Measurements from ENCODE around the gene STPG4. TPM values are rescaled to one million over a fixed set of nuclear protein-coding genes. Genes with fewer than 3 reads are reported as not detected.

STPG4 gene
- total RNA-seq, 1 donor from 2014 or later, result not detected

DNA sequence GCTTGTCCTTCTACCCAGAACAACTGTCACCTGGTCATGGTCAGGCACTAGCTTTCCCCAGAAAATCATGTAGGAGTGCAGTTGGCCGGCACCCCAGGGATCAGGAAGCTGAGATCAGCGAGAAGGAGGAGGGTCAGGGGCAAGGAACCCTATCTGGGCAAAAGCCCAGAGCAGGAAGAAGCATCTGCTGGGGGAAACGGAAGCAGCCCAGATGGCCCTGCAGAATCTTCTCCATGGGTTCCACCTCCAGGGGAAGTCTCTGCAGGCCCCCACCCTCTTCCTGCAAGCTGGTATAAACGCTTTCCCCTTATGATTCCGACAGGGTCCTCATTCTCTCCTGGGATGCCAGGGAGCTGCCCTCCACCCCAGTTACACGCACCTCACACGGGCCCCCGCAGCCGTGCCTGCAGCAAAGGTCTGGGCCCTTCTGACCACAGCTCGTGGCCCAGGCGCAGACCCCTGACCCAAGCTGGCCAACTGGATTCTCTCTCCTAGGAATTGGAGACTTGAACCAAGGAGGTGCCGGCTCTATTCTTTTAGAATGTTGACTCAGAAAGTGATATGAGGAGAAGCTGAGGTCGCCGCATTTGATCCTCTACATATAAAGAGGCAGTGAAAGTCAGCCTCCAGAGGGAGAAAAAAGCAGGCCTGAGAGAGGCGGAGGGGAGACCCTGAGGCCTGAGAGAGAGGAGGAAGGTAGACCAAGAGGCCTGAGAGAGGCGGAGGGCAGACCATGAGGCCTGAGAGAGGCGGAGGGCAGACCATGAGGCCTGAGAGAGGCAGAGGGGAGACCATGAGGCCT is 71.0 kb downstream of the STPG4 start:
- peaks cover 50 to 56% (median 54%) of the 10 kb centered on the region in 3 donors for H3K4me1 ChIP-seq (ENCODE audit: control insufficient read depth in 3 of 3, insufficient read depth in 3 of 3, low read length in 3 of 3)
- peak overlapping the region; percentile 47 for H3K27ac ChIP-seq (ENCODE audit: low read depth, low read length)

DNA sequence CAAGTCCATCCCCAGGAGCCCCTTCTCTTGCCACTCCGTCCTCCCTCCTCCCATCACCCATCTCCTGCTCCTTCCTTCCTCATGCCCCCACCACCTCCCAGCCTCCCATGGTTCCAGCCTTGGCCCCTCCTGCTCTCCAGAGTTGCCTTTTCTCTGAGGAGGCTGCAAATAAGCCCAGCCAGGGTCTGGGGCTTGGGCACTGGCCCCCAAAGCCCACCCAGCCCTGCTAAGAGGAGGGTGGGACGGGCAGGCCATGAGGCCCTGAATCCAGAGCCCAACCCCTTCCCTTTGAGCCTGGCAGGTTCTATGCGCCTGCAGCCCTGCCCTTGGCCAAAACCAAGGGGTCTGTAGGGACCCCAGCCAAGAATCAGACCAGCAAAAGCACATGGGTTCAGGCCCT is 71.6 kb downstream of the STPG4 start:
- H3K4me1 ChIP-seq (ENCODE audit: control insufficient read depth in 3 of 3, insufficient read depth in 3 of 3, low read length in 3 of 3), result peaks cover 44 to 51% (median 49%) of the 10 kb centered on the region in 3 donors
- no peaks in the 10 kb centered on the region for H3K36me3 ChIP-seq (ENCODE audit: control insufficient read depth in 3 of 3, insufficient read depth in 3 of 3, low read length in 3 of 3)
- no peaks in the 10 kb centered on the region for H3K27me3 ChIP-seq (ENCODE audit: control insufficient read depth in 3 of 3, insufficient read depth in 3 of 3, low read length in 3 of 3)
- H3K9ac ChIP-seq (ENCODE audit: low read depth in 1 of 3, low read length in 3 of 3), result peak overlapping the region in 1 of 3 donors; percentile 16
- H3K4me3 ChIP-seq (ENCODE audit: low read length in 3 of 3), result no peak overlapping the region
- H3K27ac ChIP-seq (ENCODE audit: low read depth, low read length), result peak overlapping the region; percentile 34
- no peaks in the 10 kb centered on the region for H3K9me3 ChIP-seq (ENCODE audit: control insufficient read depth in 3 of 3, low read length in 3 of 3)

More for the DNA sequence above, 71.0 kb downstream of the STPG4 start:
- no peaks in the 10 kb centered on the region for H3K27me3 ChIP-seq (ENCODE audit: control insufficient read depth in 3 of 3, insufficient read depth in 3 of 3, low read length in 3 of 3)
- H3K9me3 ChIP-seq (ENCODE audit: control insufficient read depth in 3 of 3, low read length in 3 of 3), result no peaks in the 10 kb centered on the region
- H3K4me3 ChIP-seq (ENCODE audit: low read length in 3 of 3), result no peak overlapping the region
- H3K9ac ChIP-seq (ENCODE audit: low read depth in 1 of 3, low read length in 3 of 3), result peak overlapping the region in 1 of 3 donors; percentile 16
- H3K36me3 ChIP-seq (ENCODE audit: control insufficient read depth in 3 of 3, insufficient read depth in 3 of 3, low read length in 3 of 3), result no peaks in the 10 kb centered on the region

DNA sequence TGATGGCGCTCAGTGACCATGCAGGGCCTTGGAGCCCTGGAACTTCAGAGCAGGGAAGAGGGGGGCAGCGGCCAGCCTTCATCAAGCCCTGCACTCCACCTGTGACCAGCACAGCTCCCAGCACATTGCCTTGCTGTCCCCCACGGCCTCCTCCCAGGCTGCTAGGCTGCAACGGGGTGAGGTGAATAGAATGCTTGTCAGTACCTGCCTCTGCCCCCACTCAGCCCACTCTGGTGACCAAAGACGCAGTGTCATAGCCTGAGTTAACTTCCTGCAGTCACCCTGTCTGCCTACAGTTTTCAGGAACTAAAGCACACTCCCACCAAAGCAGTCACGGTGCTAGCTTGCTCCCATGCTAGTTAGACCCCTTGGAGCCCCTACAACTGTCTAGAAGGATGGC is 72.1 kb downstream of the STPG4 start:
- H3K27ac ChIP-seq (ENCODE audit: low read depth, low read length), result no peak overlapping the region
- peaks cover 40 to 46% (median 44%) of the 10 kb centered on the region in 3 donors for H3K4me1 ChIP-seq (ENCODE audit: control insufficient read depth in 3 of 3, insufficient read depth in 3 of 3, low read length in 3 of 3)
- no peak overlapping the region for H3K4me3 ChIP-seq (ENCODE audit: low read length in 3 of 3)
- H3K36me3 ChIP-seq (ENCODE audit: control insufficient read depth in 3 of 3, insufficient read depth in 3 of 3, low read length in 3 of 3), result no peaks in the 10 kb centered on the region
- H3K9me3 ChIP-seq (ENCODE audit: control insufficient read depth in 3 of 3, low read length in 3 of 3), result no peaks in the 10 kb centered on the region
- H3K9ac ChIP-seq (ENCODE audit: low read depth in 1 of 3, low read length in 3 of 3), result no peak overlapping the region
- no peaks in the 10 kb centered on the region for H3K27me3 ChIP-seq (ENCODE audit: control insufficient read depth in 3 of 3, insufficient read depth in 3 of 3, low read length in 3 of 3)

GRCh38 chr2:47080888-47081301 is 74.2 kb downstream of the STPG4 start:
- Histone ChIP-seq H3K9me3 (ENCODE audit: control insufficient read depth in 3 of 3, low read length in 3 of 3) (no peaks in the 10 kb centered on the region), H3K4me1 (ENCODE audit: control insufficient read depth in 3 of 3, insufficient read depth in 3 of 3, low read length in 3 of 3) (peaks cover 40 to 43% (median 42%) of the 10 kb centered on the region in 3 donors), H3K36me3 (ENCODE audit: control insufficient read depth in 3 of 3, insufficient read depth in 3 of 3, low read length in 3 of 3) (no peaks in the 10 kb centered on the region), H3K9ac (ENCODE audit: low read depth in 1 of 3, low read length in 3 of 3) (no peak overlapping the region), H3K4me3 (ENCODE audit: low read length in 3 of 3) (no peak overlapping the region), H3K27me3 (ENCODE audit: control insufficient read depth in 3 of 3, insufficient read depth in 3 of 3, low read length in 3 of 3) (no peaks in the 10 kb centered on the region), H3K27ac (ENCODE audit: low read depth, low read length) (no peak overlapping the region)

- Histone ChIP-seq H3K9ac (ENCODE audit: low read depth in 1 of 3, low read length in 3 of 3) (no peak overlapping the region), H3K4me1 (ENCODE audit: control insufficient read depth in 3 of 3, insufficient read depth in 3 of 3, low read length in 3 of 3) (peaks cover 41 to 49% (median 45%) of the 10 kb centered on the region in 3 donors), H3K36me3 (ENCODE audit: control insufficient read depth in 3 of 3, insufficient read depth in 3 of 3, low read length in 3 of 3) (no peaks in the 10 kb centered on the region), H3K9me3 (ENCODE audit: control insufficient read depth in 3 of 3, low read length in 3 of 3) (no peaks in the 10 kb centered on the region), H3K4me3 (ENCODE audit: low read length in 3 of 3) (no peak overlapping the region), H3K27me3 (ENCODE audit: control insufficient read depth in 3 of 3, insufficient read depth in 3 of 3, low read length in 3 of 3) (no peaks in the 10 kb centered on the region), H3K27ac (ENCODE audit: low read depth, low read length) (no peak overlapping the region)
Observed at GRCh38 chr2:47079515-47080412, 75.3 kb downstream of the STPG4 start.

- Histone ChIP-seq H3K9ac (ENCODE audit: low read depth in 1 of 3, low read length in 3 of 3) (no peak overlapping the region), H3K27ac (ENCODE audit: low read depth, low read length) (no peak overlapping the region), H3K4me1 (ENCODE audit: control insufficient read depth in 3 of 3, insufficient read depth in 3 of 3, low read length in 3 of 3) (peaks cover 40 to 46% (median 46%) of the 10 kb centered on the region in 3 donors)
Observed at GRCh38 chr2:47078541-47079482, 76.3 kb downstream of the STPG4 start.

DNA sequence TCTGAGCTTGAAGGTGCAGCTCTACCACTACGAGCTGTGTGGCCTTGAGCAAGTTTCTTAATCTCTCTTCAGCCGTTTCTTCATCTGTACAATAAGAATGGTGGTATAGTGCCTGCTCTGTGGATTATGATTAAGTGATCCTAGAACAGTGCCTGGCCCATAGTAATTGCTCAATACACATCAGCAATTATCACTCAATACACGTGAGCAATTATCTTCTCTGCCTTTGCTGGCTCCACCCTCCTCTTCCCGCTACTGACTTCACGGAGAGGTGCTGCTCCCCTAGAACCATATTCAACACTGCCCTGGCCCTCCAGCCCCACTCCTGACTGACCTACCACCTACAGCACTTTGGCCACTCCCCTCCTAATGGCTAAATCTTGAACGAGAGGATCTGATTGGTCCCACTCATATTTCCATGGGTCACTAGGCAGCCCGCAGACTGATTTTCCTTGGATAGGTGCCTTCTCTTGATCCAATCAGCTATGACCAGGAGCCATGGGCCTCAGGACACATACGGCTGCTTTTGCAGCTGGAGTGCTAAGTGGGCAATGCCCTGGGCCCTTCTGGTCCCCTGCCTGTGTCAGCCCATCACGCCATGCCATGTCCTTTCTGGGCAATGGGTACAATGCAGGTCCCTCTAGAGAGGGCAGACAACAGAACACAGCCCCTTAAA is 77.5 kb downstream of the STPG4 start:
- H3K27ac ChIP-seq (ENCODE audit: low read depth, low read length), result peak overlapping the region; percentile 41
- peaks cover 41 to 48% (median 46%) of the 10 kb centered on the region in 3 donors for H3K4me1 ChIP-seq (ENCODE audit: control insufficient read depth in 3 of 3, insufficient read depth in 3 of 3, low read length in 3 of 3)
- no peaks in the 10 kb centered on the region for H3K27me3 ChIP-seq (ENCODE audit: control insufficient read depth in 3 of 3, insufficient read depth in 3 of 3, low read length in 3 of 3)
- peaks cover 0 to 4% (median 0%) of the 10 kb centered on the region in 3 donors for H3K36me3 ChIP-seq (ENCODE audit: control insufficient read depth in 3 of 3, insufficient read depth in 3 of 3, low read length in 3 of 3)
- H3K9me3 ChIP-seq (ENCODE audit: control insufficient read depth in 3 of 3, low read length in 3 of 3), result no peaks in the 10 kb centered on the region
- H3K4me3 ChIP-seq (ENCODE audit: low read length in 3 of 3), result no peak overlapping the region
- H3K9ac ChIP-seq (ENCODE audit: low read depth in 1 of 3, low read length in 3 of 3), result no peak overlapping the region

More at GRCh38 chr2:47078541-47079482, 76.3 kb downstream of the STPG4 start:
- Histone ChIP-seq H3K4me3 (ENCODE audit: low read length in 3 of 3) (no peak overlapping the region), H3K27me3 (ENCODE audit: control insufficient read depth in 3 of 3, insufficient read depth in 3 of 3, low read length in 3 of 3) (no peaks in the 10 kb centered on the region), H3K9me3 (ENCODE audit: control insufficient read depth in 3 of 3, low read length in 3 of 3) (no peaks in the 10 kb centered on the region), H3K36me3 (ENCODE audit: control insufficient read depth in 3 of 3, insufficient read depth in 3 of 3, low read length in 3 of 3) (no peaks in the 10 kb centered on the region)

DNA sequence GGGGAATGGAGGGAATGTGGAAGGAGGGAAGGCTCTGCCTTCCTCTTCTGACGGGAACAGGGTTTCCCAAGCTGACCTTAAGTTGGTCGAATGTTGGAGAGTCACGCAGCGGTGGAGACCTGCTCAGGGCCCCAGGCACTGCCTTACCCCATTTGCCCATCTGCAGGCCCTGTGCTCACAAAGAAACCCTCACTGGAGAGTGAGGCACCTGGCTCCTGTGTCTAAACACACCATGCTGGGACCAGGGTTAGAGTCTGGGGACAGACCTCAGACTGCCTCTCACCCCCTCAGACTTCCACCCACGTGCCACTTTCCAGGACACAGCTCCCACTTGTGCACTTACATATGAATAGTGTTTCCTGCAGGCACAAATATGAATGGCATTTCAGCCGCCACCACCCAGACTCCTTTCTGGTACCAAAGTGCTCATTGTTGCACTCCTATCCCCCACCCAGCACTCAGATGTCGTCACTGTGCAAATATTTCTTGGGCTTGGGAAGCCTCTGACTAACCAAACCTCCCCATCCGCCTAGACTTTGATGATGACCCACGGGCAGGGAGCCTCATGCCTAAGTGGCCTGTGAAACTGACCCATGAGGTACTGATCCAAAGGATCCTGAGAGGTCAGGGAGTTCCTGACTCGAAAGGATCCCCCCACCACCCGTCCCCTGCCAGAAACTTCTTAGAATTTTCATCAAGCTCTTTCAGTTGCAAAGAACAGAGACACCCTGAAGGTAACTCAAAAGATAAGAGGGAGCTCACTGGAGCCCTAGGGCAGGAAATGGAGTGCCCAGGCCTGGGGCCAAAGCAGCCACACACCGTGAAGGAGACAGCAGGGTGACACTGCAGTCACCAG is 78.3 kb downstream of the STPG4 start:
- H3K36me3 ChIP-seq (ENCODE audit: control insufficient read depth in 3 of 3, insufficient read depth in 3 of 3, low read length in 3 of 3), result peaks cover 0 to 4% (median 0%) of the 10 kb centered on the region in 3 donors
- H3K9me3 ChIP-seq (ENCODE audit: control insufficient read depth in 3 of 3, low read length in 3 of 3), result no peaks in the 10 kb centered on the region
- H3K27ac ChIP-seq (ENCODE audit: low read depth, low read length), result peak overlapping the region; percentile 44
- peaks cover 49 to 55% (median 53%) of the 10 kb centered on the region in 3 donors for H3K4me1 ChIP-seq (ENCODE audit: control insufficient read depth in 3 of 3, insufficient read depth in 3 of 3, low read length in 3 of 3)
- no peak overlapping the region for H3K9ac ChIP-seq (ENCODE audit: low read depth in 1 of 3, low read length in 3 of 3)
- no peak overlapping the region for H3K4me3 ChIP-seq (ENCODE audit: low read length in 3 of 3)
- H3K27me3 ChIP-seq (ENCODE audit: control insufficient read depth in 3 of 3, insufficient read depth in 3 of 3, low read length in 3 of 3), result no peaks in the 10 kb centered on the region
